ENCODE results near the gene CCNL2.

Gene CCNL2

DNA sequence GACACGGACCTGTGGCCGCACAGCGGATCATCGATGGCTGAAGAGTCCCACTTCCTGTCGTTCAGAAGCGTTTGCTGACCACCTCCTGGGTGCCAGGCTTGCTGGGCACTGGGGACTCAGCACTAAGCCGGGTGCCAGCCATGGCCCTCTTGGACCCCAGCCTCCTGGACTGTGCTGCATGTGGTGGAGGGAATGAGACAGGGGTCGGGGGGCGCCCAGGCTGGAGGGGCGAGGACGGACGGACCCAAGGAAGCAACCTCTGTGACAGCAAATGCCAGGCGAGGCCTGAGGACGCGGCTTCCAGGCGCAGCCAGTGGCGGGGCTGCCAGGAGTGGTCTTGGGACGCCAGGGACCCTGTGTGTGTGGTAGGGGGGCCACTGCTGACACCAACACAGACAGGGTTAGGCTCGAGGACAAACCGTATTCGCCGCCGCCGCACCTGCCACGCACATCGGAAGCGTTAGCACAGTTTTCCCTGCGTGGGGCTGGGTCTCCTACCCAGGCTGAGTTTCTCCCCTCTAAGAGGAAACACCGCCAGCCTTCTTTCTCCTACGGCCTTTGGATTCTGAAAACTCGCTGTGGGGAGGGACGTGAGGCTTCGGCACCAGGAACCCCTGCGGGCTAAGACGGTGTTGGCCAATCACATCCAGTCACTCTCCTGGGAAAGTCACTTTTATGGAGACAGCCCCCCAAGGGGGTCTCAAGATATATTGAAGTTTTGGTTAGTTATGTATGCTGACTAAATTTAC lies 37.7 kb downstream of the CCNL2 start:
- no peak for DNase-seq
- Histone ChIP-seq H3K4me3 (ENCODE audit: low read depth, low read length) (no peak overlapping the region), H3K27me3 (replicated peaks) (no peaks in the 10 kb centered on the region), H3K27ac (peak overlapping the region; percentile 17), H3K36me3 (replicated peaks) (no peaks in the 10 kb centered on the region)
- TF ChIP-seq, protein P1, sequence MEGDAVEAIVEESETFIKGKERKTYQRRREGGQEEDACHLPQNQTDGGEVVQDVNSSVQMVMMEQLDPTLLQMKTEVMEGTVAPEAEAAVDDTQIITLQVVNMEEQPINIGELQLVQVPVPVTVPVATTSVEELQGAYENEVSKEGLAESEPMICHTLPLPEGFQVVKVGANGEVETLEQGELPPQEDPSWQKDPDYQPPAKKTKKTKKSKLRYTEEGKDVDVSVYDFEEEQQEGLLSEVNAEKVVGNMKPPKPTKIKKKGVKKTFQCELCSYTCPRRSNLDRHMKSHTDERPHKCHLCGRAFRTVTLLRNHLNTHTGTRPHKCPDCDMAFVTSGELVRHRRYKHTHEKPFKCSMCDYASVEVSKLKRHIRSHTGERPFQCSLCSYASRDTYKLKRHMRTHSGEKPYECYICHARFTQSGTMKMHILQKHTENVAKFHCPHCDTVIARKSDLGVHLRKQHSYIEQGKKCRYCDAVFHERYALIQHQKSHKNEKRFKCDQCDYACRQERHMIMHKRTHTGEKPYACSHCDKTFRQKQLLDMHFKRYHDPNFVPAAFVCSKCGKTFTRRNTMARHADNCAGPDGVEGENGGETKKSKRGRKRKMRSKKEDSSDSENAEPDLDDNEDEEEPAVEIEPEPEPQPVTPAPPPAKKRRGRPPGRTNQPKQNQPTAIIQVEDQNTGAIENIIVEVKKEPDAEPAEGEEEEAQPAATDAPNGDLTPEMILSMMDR (IDR thresholded peaks at IDR 0.05; ENCODE audit: low read depth, low read length, missing control alignments), result no peak
- in situ Hi-C loops (cut with HindIII; ENCODE audit: low pct_ligation_motif_present, low sequenced_read_pairs), result no loop called here

DNA sequence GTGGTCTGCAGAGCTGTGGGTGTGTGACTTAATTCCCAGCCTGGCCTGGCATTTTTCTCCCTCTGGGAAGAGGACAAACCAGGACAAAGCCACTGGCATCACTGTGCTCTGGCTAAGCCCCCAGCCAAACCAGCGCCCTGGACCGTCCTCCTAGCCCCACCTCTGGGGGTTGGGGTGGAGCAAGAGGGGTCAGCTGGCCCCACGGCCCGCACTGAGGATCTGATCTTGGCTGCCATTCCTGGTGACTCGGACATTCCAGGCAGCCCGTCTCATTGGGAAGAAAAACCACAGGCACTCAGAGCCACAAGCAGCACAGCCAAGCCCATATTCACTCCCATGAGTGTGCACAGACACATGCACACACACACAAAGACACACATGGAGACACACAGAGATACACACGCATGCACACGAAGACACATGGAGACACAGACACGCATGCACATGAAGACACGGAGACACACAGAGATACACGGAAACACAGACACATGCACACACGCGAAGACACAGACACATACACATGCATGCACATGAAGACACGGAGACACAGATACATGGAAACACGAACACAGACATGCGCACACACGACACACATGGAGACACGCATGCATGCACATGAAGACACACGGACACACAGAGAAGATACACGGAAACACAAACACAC lies 38.5 kb downstream of the CCNL2 start:
- no peak overlapping the region for H3K4me3 ChIP-seq (ENCODE audit: low read depth, low read length)
- H3K36me3 ChIP-seq (replicated peaks), result no peaks in the 10 kb centered on the region
- no peaks in the 10 kb centered on the region for H3K27me3 ChIP-seq (replicated peaks)
- DNase-seq, result peak; percentile 92
- in situ Hi-C loops (cut with HindIII; ENCODE audit: low pct_ligation_motif_present, low sequenced_read_pairs), result no loop called here
- TF ChIP-seq, protein P1 (IDR thresholded peaks at IDR 0.05; ENCODE audit: low read depth, low read length, missing control alignments), result no peak
- H3K27ac ChIP-seq, result no peak overlapping the region

DNA sequence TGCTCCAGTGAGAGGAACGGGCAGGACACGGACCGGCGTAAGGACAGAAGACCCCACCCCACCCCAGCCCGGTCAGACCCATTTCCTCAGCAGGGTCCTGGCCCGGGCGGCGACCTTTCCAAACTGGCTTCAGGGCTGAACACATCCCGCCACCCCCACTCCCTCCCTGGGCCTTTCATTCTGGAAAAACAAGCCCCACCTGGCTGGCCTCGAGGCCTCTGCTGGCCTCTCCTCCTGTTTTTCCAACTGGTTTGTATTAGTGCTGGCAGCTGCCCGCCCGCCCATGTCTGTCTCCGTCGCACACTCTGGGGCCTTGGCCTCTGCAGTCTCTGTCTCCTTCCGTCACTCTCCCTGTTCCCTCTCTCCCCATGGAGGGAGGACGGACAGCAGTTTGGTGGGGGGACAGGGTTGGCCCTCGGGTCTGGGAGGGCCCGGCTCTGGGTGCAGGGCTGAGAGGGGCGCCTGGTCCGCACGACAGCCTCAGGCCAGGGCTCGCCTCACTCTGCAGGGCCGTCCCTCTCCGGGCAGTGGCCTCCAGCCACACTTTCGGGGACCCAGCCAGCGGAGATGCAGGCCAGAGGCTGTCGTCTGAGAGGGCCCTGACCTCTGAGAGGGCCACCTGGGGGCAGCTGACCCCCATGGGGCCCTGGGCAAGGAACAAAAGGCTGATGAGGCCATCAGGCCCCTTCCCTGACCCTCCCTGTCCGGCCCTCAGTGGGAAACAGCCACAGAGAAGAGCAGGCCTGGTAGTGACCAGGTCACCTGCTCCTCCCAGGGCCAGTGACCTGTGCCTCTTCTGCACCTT lies 39.3 kb downstream of the CCNL2 start:
- no peak for DNase-seq
- H3K27ac ChIP-seq, result peak overlapping the region; percentile 37
- TF ChIP-seq, protein P1 (IDR thresholded peaks at IDR 0.05; ENCODE audit: low read depth, low read length, missing control alignments), result no peak
- no peaks in the 10 kb centered on the region for H3K27me3 ChIP-seq (replicated peaks)
- H3K4me3 ChIP-seq (ENCODE audit: low read depth, low read length), result peak overlapping the region; percentile 15
- in situ Hi-C loops (cut with HindIII; ENCODE audit: low pct_ligation_motif_present, low sequenced_read_pairs), result no loop called here
- peaks cover under 1% of the 10 kb centered on the region for H3K36me3 ChIP-seq (replicated peaks)

DNA sequence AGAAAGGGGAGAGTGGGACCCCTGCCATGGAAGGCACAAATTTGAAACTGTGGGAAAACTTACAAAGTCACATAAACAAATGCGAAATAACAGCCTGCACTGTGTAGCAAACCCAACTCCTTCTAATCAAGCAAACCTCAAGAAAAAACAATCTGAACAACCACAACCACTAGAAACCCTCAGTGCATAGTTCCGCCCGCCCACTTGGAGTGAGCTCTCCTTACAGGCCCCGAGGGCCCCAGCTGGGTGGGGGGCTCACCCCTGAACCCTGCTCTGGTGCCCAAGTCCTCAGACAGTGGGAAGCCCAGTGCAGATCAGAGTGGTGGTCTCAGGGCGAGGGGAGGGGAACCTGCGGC lies 39.8 kb downstream of the CCNL2 start:
- Histone ChIP-seq H3K27ac (peak overlapping the region; percentile 37), H3K27me3 (replicated peaks) (no peaks in the 10 kb centered on the region), H3K4me3 (ENCODE audit: low read depth, low read length) (peak overlapping the region; percentile 72), H3K36me3 (replicated peaks) (peaks cover 6% of the 10 kb centered on the region)
- TF ChIP-seq, protein P1 (IDR thresholded peaks at IDR 0.05; ENCODE audit: low read depth, low read length, missing control alignments), result no peak
- DNase-seq, result peak; percentile 52
- in situ Hi-C loops (cut with HindIII; ENCODE audit: low pct_ligation_motif_present, low sequenced_read_pairs), result no loop called here

DNA sequence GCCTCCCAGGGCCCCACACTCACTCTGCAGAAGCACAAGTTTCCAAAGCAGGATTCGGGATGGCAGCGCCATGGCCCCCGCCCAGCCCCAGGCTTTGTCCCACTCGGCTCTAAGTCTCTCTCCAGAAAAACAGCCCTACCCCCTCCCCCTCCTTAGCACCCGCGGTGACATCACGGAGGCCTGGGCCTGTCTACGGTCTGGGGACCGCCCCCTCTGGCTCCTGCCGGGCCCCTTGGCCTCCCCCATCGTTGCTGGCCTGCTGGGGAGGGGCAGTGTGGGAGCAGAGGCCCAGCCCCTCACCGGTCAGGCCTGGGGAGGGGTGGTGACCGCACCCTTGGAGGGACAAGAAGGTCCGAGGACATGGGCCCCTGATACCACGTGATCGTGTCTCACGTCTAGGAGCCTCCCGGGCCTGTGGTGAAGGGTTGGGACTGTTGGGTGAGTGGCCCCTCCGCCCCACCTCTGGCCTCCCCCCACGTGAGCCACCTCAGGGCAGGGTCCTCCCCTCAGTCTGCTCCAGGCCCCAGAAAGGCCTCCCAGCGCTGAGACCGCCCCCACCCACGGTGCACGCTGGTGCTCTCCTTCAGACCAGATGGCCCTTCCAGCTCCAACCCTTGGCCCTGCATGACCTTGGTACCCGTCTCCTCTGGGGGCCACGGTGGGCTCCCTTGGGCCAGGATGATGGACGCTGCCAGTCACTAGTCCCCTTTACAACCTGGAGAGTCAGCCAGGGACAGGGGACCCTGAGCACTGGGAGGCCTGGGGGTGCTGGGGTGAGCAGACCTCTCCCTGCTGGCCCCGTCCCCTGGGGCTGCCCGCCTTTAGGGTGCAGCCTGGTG lies 40.5 kb downstream of the CCNL2 start, which contains the start of gene MXRA8:
Gene MXRA8 (minus strand): TSS at position 123 of the 839 bp plus-strand sequence. CDS start 51 bp downstream, at position 72.
- TF ChIP-seq, protein P1 (IDR thresholded peaks at IDR 0.05; ENCODE audit: low read depth, low read length, missing control alignments), result no peak
- Histone ChIP-seq H3K4me3 (ENCODE audit: low read depth, low read length) (peak within 1 kb of the TSS; percentile 72), H3K27me3 (replicated peaks) (no peaks in the 10 kb centered on the region), H3K27ac (peak within 1 kb of the TSS; percentile 37), H3K36me3 (replicated peaks) (peaks cover 8% of the 10 kb centered on the region)
- peak; percentile 44 for DNase-seq
- in situ Hi-C loops (cut with HindIII; ENCODE audit: low pct_ligation_motif_present, low sequenced_read_pairs), result no loop called here

Data from brain microvascular endothelial cell (primary cell).